ENCODE results near the gene SPPL2B.
A peak's percentile ranks its signal among the peaks of the same experiment; 100 is the strongest.

The SPPL2B gene

GRCh38 chr19:2289714-2290435 lies 38.6 kb upstream of the SPPL2B start:
- Histone ChIP-seq H3K4me3 (ENCODE audit: low read length) (peak overlapping the region; percentile 62), H3K36me3 (ENCODE audit: control insufficient read depth, insufficient read depth, low read length) (no peaks in the 10 kb centered on the region), H3K9ac (ENCODE audit: low read length) (no peak overlapping the region), H3K27me3 (ENCODE audit: control insufficient read depth, insufficient read depth, low read length) (peaks cover 31% of the 10 kb centered on the region), H3K27ac (ENCODE audit: low read depth, low read length) (no peak overlapping the region), H3K4me1 (ENCODE audit: control insufficient read depth, insufficient read depth, low read length) (peaks cover 5% of the 10 kb centered on the region)

- Histone ChIP-seq H3K36me3 (ENCODE audit: control insufficient read depth, insufficient read depth, low read length) (no peaks in the 10 kb centered on the region), H3K4me3 (ENCODE audit: low read length) (peak overlapping the region; percentile 62), H3K4me1 (ENCODE audit: control insufficient read depth, insufficient read depth, low read length) (peaks cover 5% of the 10 kb centered on the region), H3K27me3 (ENCODE audit: control insufficient read depth, insufficient read depth, low read length) (peaks cover 31% of the 10 kb centered on the region), H3K27ac (ENCODE audit: low read depth, low read length) (no peak overlapping the region), H3K9ac (ENCODE audit: low read length) (no peak overlapping the region)
Observed at GRCh38 chr19:2290441-2291184, 37.9 kb upstream of the SPPL2B start.

- Histone ChIP-seq H3K4me1 (ENCODE audit: control insufficient read depth, insufficient read depth, low read length) (peaks cover 5% of the 10 kb centered on the region), H3K9ac (ENCODE audit: low read length) (no peak overlapping the region), H3K27ac (ENCODE audit: low read depth, low read length) (no peak overlapping the region), H3K4me3 (ENCODE audit: low read length) (peak overlapping the region; percentile 62), H3K27me3 (ENCODE audit: control insufficient read depth, insufficient read depth, low read length) (peaks cover 31% of the 10 kb centered on the region), H3K36me3 (ENCODE audit: control insufficient read depth, insufficient read depth, low read length) (no peaks in the 10 kb centered on the region)
Observed at GRCh38 chr19:2291185-2291751, 37.2 kb upstream of the SPPL2B start.

- H3K9ac ChIP-seq (ENCODE audit: low read length): no peak overlapping the region
- H3K4me3 ChIP-seq (ENCODE audit: low read length): peak overlapping the region; percentile 17
- H3K36me3 ChIP-seq (ENCODE audit: control insufficient read depth, insufficient read depth, low read length): no peaks in the 10 kb centered on the region
- H3K27me3 ChIP-seq (ENCODE audit: control insufficient read depth, insufficient read depth, low read length): peaks cover 23% of the 10 kb centered on the region
- peaks cover 5% of the 10 kb centered on the region for H3K4me1 ChIP-seq (ENCODE audit: control insufficient read depth, insufficient read depth, low read length)
- peak overlapping the region; percentile 66 for H3K27ac ChIP-seq (ENCODE audit: low read depth, low read length)
Observed at GRCh38 chr19:2294687-2295335, 33.7 kb upstream of the SPPL2B start.

GRCh38 chr19:2296141-2296540 lies 32.3 kb upstream of the SPPL2B start:
- Histone ChIP-seq H3K27me3 (ENCODE audit: control insufficient read depth, insufficient read depth, low read length) (peaks cover 10% of the 10 kb centered on the region), H3K36me3 (ENCODE audit: control insufficient read depth, insufficient read depth, low read length) (no peaks in the 10 kb centered on the region), H3K4me1 (ENCODE audit: control insufficient read depth, insufficient read depth, low read length) (peaks cover under 1% of the 10 kb centered on the region), H3K9ac (ENCODE audit: low read length) (no peak overlapping the region), H3K27ac (ENCODE audit: low read depth, low read length) (no peak overlapping the region), H3K4me3 (ENCODE audit: low read length) (no peak overlapping the region)

- no peak overlapping the region for H3K9ac ChIP-seq (ENCODE audit: low read length)
- H3K36me3 ChIP-seq (ENCODE audit: control insufficient read depth, insufficient read depth, low read length): no peaks in the 10 kb centered on the region
- H3K4me3 ChIP-seq (ENCODE audit: low read length): no peak overlapping the region
- H3K27ac ChIP-seq (ENCODE audit: low read depth, low read length): no peak overlapping the region
- no peaks in the 10 kb centered on the region for H3K4me1 ChIP-seq (ENCODE audit: control insufficient read depth, insufficient read depth, low read length)
- H3K27me3 ChIP-seq (ENCODE audit: control insufficient read depth, insufficient read depth, low read length): peaks cover 9% of the 10 kb centered on the region
Observed at GRCh38 chr19:2300533-2300932, 28.0 kb upstream of the SPPL2B start.

GRCh38 chr19:2302319-2303210 lies 25.9 kb upstream of the SPPL2B start:
- H3K9ac ChIP-seq (ENCODE audit: low read length): no peak overlapping the region
- no peaks in the 10 kb centered on the region for H3K36me3 ChIP-seq (ENCODE audit: control insufficient read depth, insufficient read depth, low read length)
- no peak overlapping the region for H3K4me3 ChIP-seq (ENCODE audit: low read length)
- no peaks in the 10 kb centered on the region for H3K4me1 ChIP-seq (ENCODE audit: control insufficient read depth, insufficient read depth, low read length)
- no peak overlapping the region for H3K27ac ChIP-seq (ENCODE audit: low read depth, low read length)
- H3K27me3 ChIP-seq (ENCODE audit: control insufficient read depth, insufficient read depth, low read length): peaks cover 17% of the 10 kb centered on the region

- no peak overlapping the region for H3K4me3 ChIP-seq (ENCODE audit: low read length)
- H3K9ac ChIP-seq (ENCODE audit: low read length): no peak overlapping the region
- no peaks in the 10 kb centered on the region for H3K4me1 ChIP-seq (ENCODE audit: control insufficient read depth, insufficient read depth, low read length)
- no peaks in the 10 kb centered on the region for H3K36me3 ChIP-seq (ENCODE audit: control insufficient read depth, insufficient read depth, low read length)
- no peak overlapping the region for H3K27ac ChIP-seq (ENCODE audit: low read depth, low read length)
- H3K27me3 ChIP-seq (ENCODE audit: control insufficient read depth, insufficient read depth, low read length): peaks cover 19% of the 10 kb centered on the region
Observed at GRCh38 chr19:2303211-2303798, 25.2 kb upstream of the SPPL2B start.

GRCh38 chr19:2305452-2306280 lies 22.8 kb upstream of the SPPL2B start:
- H3K9ac ChIP-seq (ENCODE audit: low read length): no peak overlapping the region
- H3K4me1 ChIP-seq (ENCODE audit: control insufficient read depth, insufficient read depth, low read length): no peaks in the 10 kb centered on the region
- no peak overlapping the region for H3K27ac ChIP-seq (ENCODE audit: low read depth, low read length)
- H3K27me3 ChIP-seq (ENCODE audit: control insufficient read depth, insufficient read depth, low read length): peaks cover 22% of the 10 kb centered on the region
- H3K36me3 ChIP-seq (ENCODE audit: control insufficient read depth, insufficient read depth, low read length): no peaks in the 10 kb centered on the region
- no peak overlapping the region for H3K4me3 ChIP-seq (ENCODE audit: low read length)

GRCh38 chr19:2306281-2306806 lies 22.1 kb upstream of the SPPL2B start:
- Histone ChIP-seq H3K27me3 (ENCODE audit: control insufficient read depth, insufficient read depth, low read length) (peaks cover 22% of the 10 kb centered on the region), H3K36me3 (ENCODE audit: control insufficient read depth, insufficient read depth, low read length) (no peaks in the 10 kb centered on the region), H3K9ac (ENCODE audit: low read length) (no peak overlapping the region), H3K27ac (ENCODE audit: low read depth, low read length) (no peak overlapping the region), H3K4me1 (ENCODE audit: control insufficient read depth, insufficient read depth, low read length) (no peaks in the 10 kb centered on the region), H3K4me3 (ENCODE audit: low read length) (no peak overlapping the region)

- no peak overlapping the region for H3K27ac ChIP-seq (ENCODE audit: low read depth, low read length)
- no peaks in the 10 kb centered on the region for H3K4me1 ChIP-seq (ENCODE audit: control insufficient read depth, insufficient read depth, low read length)
- H3K9ac ChIP-seq (ENCODE audit: low read length): no peak overlapping the region
- H3K27me3 ChIP-seq (ENCODE audit: control insufficient read depth, insufficient read depth, low read length): peaks cover 22% of the 10 kb centered on the region
- no peak overlapping the region for H3K4me3 ChIP-seq (ENCODE audit: low read length)
- H3K36me3 ChIP-seq (ENCODE audit: control insufficient read depth, insufficient read depth, low read length): no peaks in the 10 kb centered on the region
Observed at GRCh38 chr19:2306971-2307370, 21.5 kb upstream of the SPPL2B start.

Data from rectal smooth muscle tissue (tissue), 1 donor.